ENCODE results near the gene GSN. TPM values are rescaled to one million over a fixed set of nuclear protein-coding genes. Genes with fewer than 3 reads are reported as not detected.

GSN gene
- total and polyA plus RNA-seq, 2 of the 8 experiments (the other 6 are each of a cell fraction or from before 2014, with no cell fraction given): 52.3 to 94.5 TPM

- Histone ChIP-seq H3K27me3 (replicated peaks in 1 of 4; ENCODE audit: control insufficient read depth in 3 of 4, extremely low read depth in 1 of 4, insufficient read depth in 3 of 4, low read length in 3 of 4) (peaks cover 0 to 21% (median 16%) of the 10 kb centered on the region in 4 experiments; a peak in 6 of 7 replicates), H3K4me2 (ENCODE audit: insufficient read depth in 1 of 2, low read depth in 2 of 2, low read length in 2 of 2) (no peak overlapping the region), H3K4me1 (replicated peaks in 1 of 4; ENCODE audit: control insufficient read depth in 3 of 4, insufficient read depth in 4 of 4, low read length in 3 of 4) (peaks cover 4 to 24% (median 7%) of the 10 kb centered on the region in 4 experiments), H4K20me1 (replicated peaks in 1 of 2; ENCODE audit: control insufficient read depth in 1 of 2, insufficient read depth in 2 of 2, low read length in 2 of 2) (no peaks in the 10 kb centered on the region), H3K27ac (ENCODE audit: low read depth, low read length) (no peak overlapping the region), H3K4me3 (ENCODE audit: extremely low read depth in 1 of 4, insufficient read depth in 2 of 4, low read depth in 3 of 4, low read length in 4 of 4) (no peak overlapping the region), H2BK5ac (ENCODE audit: low read depth, low read length) (no peak overlapping the region), H3K4ac (replicated peaks; ENCODE audit: insufficient read length, low read depth, low read length) (no peak overlapping the region), H3K36me3 (ENCODE audit: control insufficient read depth in 2 of 4, insufficient read depth in 4 of 4, low read length in 3 of 4) (no peaks in the 10 kb centered on the region), H3K9ac (replicated peaks in 1 of 4; ENCODE audit: extremely low read depth in 1 of 4, low read depth in 3 of 4, low read length in 3 of 4) (no peak overlapping the region), H4K91ac (replicated peaks; ENCODE audit: insufficient read length, low read length) (no peak overlapping the region), H3K18ac (ENCODE audit: extremely low read depth, low read length) (no peak overlapping the region), H2BK20ac (ENCODE audit: low read length) (no peak overlapping the region), H3K79me2 (ENCODE audit: control insufficient read depth in 1 of 2, insufficient read depth in 2 of 2, low read length in 2 of 2) (no peaks in the 10 kb centered on the region), H3K56ac (replicated peaks; ENCODE audit: insufficient read length, low read depth, low read length) (no peak overlapping the region), H4K5ac (ENCODE audit: insufficient read length, low read depth, low read length) (no peak overlapping the region), H4K8ac (ENCODE audit: extremely low read depth, insufficient read depth, low read length) (no peak overlapping the region), H2BK15ac (ENCODE audit: low read length) (no peak overlapping the region), H3K9me3 (ENCODE audit: insufficient read depth in 2 of 2, low read depth in 1 of 2, low read length in 1 of 2) (no peaks in the 10 kb centered on the region), H2AK5ac (ENCODE audit: low read depth, low read length) (no peak overlapping the region), H3K23me2 (ENCODE audit: low read depth, low read length) (no peaks in the 10 kb centered on the region), H2AFZ (ENCODE audit: low read length) (no peak overlapping the region), H3K14ac (ENCODE audit: insufficient read length) (no peak overlapping the region), H2BK120ac (replicated peaks; ENCODE audit: low read depth, low read length) (no peak overlapping the region), H3K79me1 (ENCODE audit: low read depth, low read length) (no peaks in the 10 kb centered on the region), H3K23ac (ENCODE audit: insufficient read length) (no peak overlapping the region), H2BK12ac (ENCODE audit: low read depth, low read length) (no peak overlapping the region)
- ChIA-PET CTCF (ENCODE audit: partially characterized antibody) (interaction anchor here (0.6 to 2.1 kb wide), 8 partner anchors 9 to 465 kb away, joined by 3 to 8 read pairs (median 4); no protein-coding TSS in a partner anchor), POLR2A (ENCODE audit: partially characterized antibody) (no interaction called here)
- FAIRE-seq (no peak), DNase-seq (ENCODE audit: low read depth in 1 of 2, low spot score in 2 of 2) (no peak)
- WGBS, 2 experiments (ENCODE audit: extremely low coverage in 1 of 2, insufficient coverage in 1 of 2, insufficient read length in 1 of 2, insufficient replicate concordance in 2 of 2, low coverage in 1 of 2, low lambda C conversion rate in 2 of 2, missing lambda C conversion rate in 1 of 2): 84% methylated on average over 1 of the region's 1 CpG; no CpG with 5 or more reads in 1 of the 2 experiments
- TF ChIP-seq EZH2 (IDR thresholded peaks at IDR 0.05; ENCODE audit: low read depth, low read length, severe bottlenecking) (no peak), MAFK (IDR thresholded peaks at IDR 0.05; ENCODE audit: low read depth, low read length) (no peak), KDM4A (IDR thresholded peaks at IDR 0.05; ENCODE audit: low read depth, low read length, severe bottlenecking) (no peak)
Observed at GRCh38 chr9:121262423-121262822, 5.5 kb upstream of the GSN start.

All from H1 (cell line).